ENCODE results near the gene TNFRSF9.

- TF ChIP-seq EZH2 (IDR thresholded peaks at IDR 0.05; ENCODE audit: insufficient read depth, poor library complexity, severe bottlenecking) = no peak
- no peak for TF ChIP-seq EZH2phosphoT487 (IDR thresholded peaks at IDR 0.05; ENCODE audit: insufficient read depth, low read depth)
These were observed 23.8 kb upstream of the TNFRSF9 start for GRCh38 chr1:7964476-7964875.
